ENCODE data around the gene GPR42.
"Not testable (repeated sequence)": the region's sequence is repeated elsewhere in the genome, so short reads cannot be mapped to it uniquely, and the experiment has no call there.

Gene GPR42

GRCh38 chr19:35352448-35353304 lies 18.2 kb upstream of the GPR42 start:
- Histone ChIP-seq H3K27me3 (ENCODE audit: control insufficient read depth, insufficient read depth, low read length, poor library complexity, severe bottlenecking) (peaks cover 25% of the 10 kb centered on the region), H3K27ac (ENCODE audit: insufficient read depth, low read depth, low read length, poor library complexity, severe bottlenecking) (no peak overlapping the region), H3K4me3 (ENCODE audit: insufficient read depth, low read depth, low read length) (no peak overlapping the region), H3K9me3 (ENCODE audit: control insufficient read depth, low read length) (no peaks in the 10 kb centered on the region), H3K36me3 (ENCODE audit: control insufficient read depth, insufficient read depth, low read length) (no peaks in the 10 kb centered on the region), H3K4me1 (ENCODE audit: control insufficient read depth, insufficient read depth, low read length) (no peaks in the 10 kb centered on the region)
- WGBS, 2 experiments, result 46 to 51% methylated on average over 32 of the region's 32 CpGs

DNA sequence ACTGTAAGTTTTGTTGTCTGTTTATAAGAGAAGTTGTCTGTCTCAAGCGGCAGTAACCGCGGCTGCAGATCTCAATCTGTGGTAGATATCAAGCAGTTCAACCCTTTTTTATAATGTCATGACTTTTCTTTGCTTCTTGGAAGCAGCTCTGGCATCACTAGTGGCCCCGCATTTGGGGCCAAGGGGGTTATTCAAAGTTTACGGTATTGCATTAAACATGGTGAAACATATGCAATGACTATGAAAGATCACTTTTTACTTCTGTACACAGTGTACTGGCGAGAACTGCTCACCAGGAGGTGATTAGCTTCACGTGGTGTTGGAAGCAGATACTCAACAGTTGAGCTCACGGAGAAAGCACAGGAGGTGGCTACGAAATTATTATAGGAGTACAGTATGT lies 17.2 kb upstream of the GPR42 start:
- 94% methylated on average over 8 to 9 of the region's 9 CpGs for WGBS, 2 experiments
- Histone ChIP-seq H3K27ac (ENCODE audit: insufficient read depth, low read depth, low read length, poor library complexity, severe bottlenecking) (no peak overlapping the region), H3K9me3 (ENCODE audit: control insufficient read depth, low read length) (no peaks in the 10 kb centered on the region), H3K36me3 (ENCODE audit: control insufficient read depth, insufficient read depth, low read length) (no peaks in the 10 kb centered on the region), H3K4me1 (ENCODE audit: control insufficient read depth, insufficient read depth, low read length) (no peaks in the 10 kb centered on the region), H3K4me3 (ENCODE audit: insufficient read depth, low read depth, low read length) (no peak overlapping the region), H3K27me3 (ENCODE audit: control insufficient read depth, insufficient read depth, low read length, poor library complexity, severe bottlenecking) (peaks cover 18% of the 10 kb centered on the region)

DNA sequence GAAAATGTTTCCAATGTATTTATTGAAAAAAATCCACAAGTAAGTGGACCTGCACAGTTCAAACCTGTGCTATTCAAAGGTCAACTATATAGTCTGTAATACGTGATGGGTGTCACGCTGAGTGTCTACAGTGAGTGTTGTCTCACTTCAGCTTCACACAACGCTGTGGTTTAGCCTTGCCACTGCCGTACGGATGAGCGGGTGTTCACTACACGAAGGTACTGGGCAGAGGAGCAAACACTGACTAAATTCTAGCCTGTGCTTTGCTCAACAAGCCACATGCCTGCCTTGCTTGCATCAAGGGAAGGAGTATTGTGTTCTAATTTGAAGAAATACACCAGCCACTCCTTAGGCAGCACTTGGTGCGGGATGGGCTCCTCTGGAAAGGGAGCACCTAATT lies 16.0 kb upstream of the GPR42 start:
- H3K27me3 ChIP-seq (ENCODE audit: control insufficient read depth, insufficient read depth, low read length, poor library complexity, severe bottlenecking), result peaks cover 8% of the 10 kb centered on the region
- no peaks in the 10 kb centered on the region for H3K9me3 ChIP-seq (ENCODE audit: control insufficient read depth, low read length)
- H3K27ac ChIP-seq (ENCODE audit: insufficient read depth, low read depth, low read length, poor library complexity, severe bottlenecking), result no peak overlapping the region
- H3K36me3 ChIP-seq (ENCODE audit: control insufficient read depth, insufficient read depth, low read length), result no peaks in the 10 kb centered on the region
- no peak overlapping the region for H3K4me3 ChIP-seq (ENCODE audit: insufficient read depth, low read depth, low read length)
- 93 to 95% methylated on average over 8 of the region's 8 CpGs for WGBS, 2 experiments
- no peaks in the 10 kb centered on the region for H3K4me1 ChIP-seq (ENCODE audit: control insufficient read depth, insufficient read depth, low read length)

DNA sequence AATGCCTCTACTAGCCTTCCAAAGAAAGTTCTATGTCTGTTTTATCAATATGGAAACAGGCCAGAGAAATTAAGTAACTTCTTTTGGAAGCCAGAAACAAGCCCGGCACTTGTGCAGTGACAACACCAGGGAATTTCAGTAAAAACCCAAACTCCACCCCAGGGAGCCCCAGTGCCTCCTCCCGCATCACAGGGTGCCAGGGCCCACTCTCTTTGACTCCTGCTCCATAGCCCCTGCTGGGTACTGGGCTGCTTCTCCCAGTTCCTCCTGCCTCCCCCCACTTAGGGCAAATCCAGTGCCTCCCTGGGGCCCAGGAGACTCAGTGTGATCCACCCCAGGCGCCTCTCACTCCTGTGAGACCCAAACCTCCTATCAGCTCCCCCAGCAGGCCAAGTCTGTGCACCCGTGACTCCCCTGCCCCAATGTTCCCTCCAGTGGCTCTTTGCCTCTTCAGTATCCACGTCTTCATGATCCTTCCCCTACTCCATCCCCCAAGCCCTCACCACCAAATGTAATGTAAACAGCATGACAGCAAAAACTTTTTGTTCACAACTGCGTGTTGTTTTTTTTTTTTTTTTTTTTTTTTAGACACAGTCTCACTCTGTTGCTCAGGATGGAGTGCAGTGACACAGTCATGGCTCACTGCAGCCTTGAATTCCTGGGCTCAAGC lies 14.9 kb upstream of the GPR42 start:
- H3K27ac ChIP-seq (ENCODE audit: insufficient read depth, low read depth, low read length, poor library complexity, severe bottlenecking), result no peak overlapping the region
- H3K36me3 ChIP-seq (ENCODE audit: control insufficient read depth, insufficient read depth, low read length), result no peaks in the 10 kb centered on the region
- no peaks in the 10 kb centered on the region for H3K4me1 ChIP-seq (ENCODE audit: control insufficient read depth, insufficient read depth, low read length)
- peaks cover 5% of the 10 kb centered on the region for H3K27me3 ChIP-seq (ENCODE audit: control insufficient read depth, insufficient read depth, low read length, poor library complexity, severe bottlenecking)
- no peak overlapping the region for H3K4me3 ChIP-seq (ENCODE audit: insufficient read depth, low read depth, low read length)
- H3K9me3 ChIP-seq (ENCODE audit: control insufficient read depth, low read length), result no peaks in the 10 kb centered on the region
- WGBS, 2 experiments, result 72 to 77% methylated on average over 6 of the region's 6 CpGs

DNA sequence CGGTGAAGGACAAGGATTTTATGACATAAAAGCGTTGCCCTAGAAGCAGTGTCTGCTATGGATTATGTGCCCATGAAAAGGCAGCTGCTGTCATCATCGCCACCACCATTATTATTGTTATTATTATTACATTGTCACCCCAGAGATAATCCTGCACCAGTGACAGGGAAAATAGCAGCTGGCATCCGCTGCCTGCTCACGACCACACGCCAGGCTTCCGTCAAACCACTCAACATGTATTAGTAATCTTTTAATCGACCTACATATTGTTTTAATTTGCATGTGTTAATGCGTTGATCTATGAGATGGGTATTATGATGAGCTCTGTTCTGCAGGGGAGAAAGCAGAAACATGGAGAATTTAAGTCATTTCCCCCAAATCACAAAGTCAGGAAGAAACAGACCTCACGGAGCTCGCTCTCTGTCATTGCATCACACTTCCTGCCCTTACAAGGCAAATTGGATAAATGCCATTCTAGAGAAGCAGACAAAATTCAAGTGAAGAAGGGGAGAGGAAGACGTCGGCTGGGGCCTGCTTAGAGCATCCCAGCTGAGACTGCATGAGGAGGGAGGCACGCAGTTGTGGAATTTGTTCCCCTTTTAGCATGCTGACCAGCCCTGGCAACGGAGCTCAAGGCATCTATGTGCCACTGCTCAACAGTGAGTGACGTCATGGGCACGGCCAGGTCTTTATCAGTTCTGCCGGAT lies 12.8 kb upstream of the GPR42 start, which contains the start of gene FFAR3:
Gene FFAR3, plus strand, starts transcription at position 594 of the 707 bp plus-strand sequence. CDS start 431 bp downstream, outside the sequence.
- H3K36me3 ChIP-seq (ENCODE audit: control insufficient read depth, insufficient read depth, low read length), result no peaks in the 10 kb centered on the region
- H3K9me3 ChIP-seq (ENCODE audit: control insufficient read depth, low read length), result no peaks in the 10 kb centered on the region
- H3K27me3 ChIP-seq (ENCODE audit: control insufficient read depth, insufficient read depth, low read length, poor library complexity, severe bottlenecking), result no peaks in the 10 kb centered on the region
- WGBS, 2 experiments, result 79 to 88% methylated on average over 15 to 18 of the region's 18 CpGs
- H3K27ac ChIP-seq (ENCODE audit: insufficient read depth, low read depth, low read length, poor library complexity, severe bottlenecking), result no peak within 1 kb of the TSS
- H3K4me3 ChIP-seq (ENCODE audit: insufficient read depth, low read depth, low read length), result no peak within 1 kb of the TSS
- H3K4me1 ChIP-seq (ENCODE audit: control insufficient read depth, insufficient read depth, low read length), result no peaks in the 10 kb centered on the region

DNA sequence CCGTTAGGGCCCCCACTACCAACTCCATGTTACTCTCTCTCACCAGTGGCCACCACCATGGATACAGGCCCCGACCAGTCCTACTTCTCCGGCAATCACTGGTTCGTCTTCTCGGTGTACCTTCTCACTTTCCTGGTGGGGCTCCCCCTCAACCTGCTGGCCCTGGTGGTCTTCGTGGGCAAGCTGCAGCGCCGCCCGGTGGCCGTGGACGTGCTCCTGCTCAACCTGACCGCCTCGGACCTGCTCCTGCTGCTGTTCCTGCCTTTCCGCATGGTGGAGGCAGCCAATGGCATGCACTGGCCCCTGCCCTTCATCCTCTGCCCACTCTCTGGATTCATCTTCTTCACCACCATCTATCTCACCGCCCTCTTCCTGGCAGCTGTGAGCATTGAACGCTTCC lies 12.0 kb upstream of the GPR42 start:
- not testable (repeated sequence) for H3K27ac ChIP-seq (ENCODE audit: insufficient read depth, low read depth, low read length, poor library complexity, severe bottlenecking); H3K27me3 ChIP-seq (ENCODE audit: control insufficient read depth, insufficient read depth, low read length, poor library complexity, severe bottlenecking); H3K9me3 ChIP-seq (ENCODE audit: control insufficient read depth, low read length); H3K4me3 ChIP-seq (ENCODE audit: insufficient read depth, low read depth, low read length); H3K36me3 ChIP-seq (ENCODE audit: control insufficient read depth, insufficient read depth, low read length); H3K4me1 ChIP-seq (ENCODE audit: control insufficient read depth, insufficient read depth, low read length)
- WGBS, 2 experiments, result 74 to 84% methylated on average over 7 to 8 of the region's 16 CpGs

DNA sequence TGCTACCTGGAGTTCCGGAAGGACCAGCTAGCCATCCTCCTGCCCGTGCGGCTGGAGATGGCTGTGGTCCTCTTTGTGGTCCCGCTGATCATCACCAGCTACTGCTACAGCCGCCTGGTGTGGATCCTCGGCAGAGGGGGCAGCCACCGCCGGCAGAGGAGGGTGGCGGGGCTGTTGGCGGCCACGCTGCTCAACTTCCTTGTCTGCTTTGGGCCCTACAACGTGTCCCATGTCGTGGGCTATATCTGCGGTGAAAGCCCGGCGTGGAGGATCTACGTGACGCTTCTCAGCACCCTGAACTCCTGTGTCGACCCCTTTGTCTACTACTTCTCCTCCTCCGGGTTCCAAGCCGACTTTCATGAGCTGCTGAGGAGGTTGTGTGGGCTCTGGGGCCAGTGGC lies 11.5 kb upstream of the GPR42 start:
- H3K36me3 ChIP-seq (ENCODE audit: control insufficient read depth, insufficient read depth, low read length); H3K4me3 ChIP-seq (ENCODE audit: insufficient read depth, low read depth, low read length); H3K4me1 ChIP-seq (ENCODE audit: control insufficient read depth, insufficient read depth, low read length); H3K27ac ChIP-seq (ENCODE audit: insufficient read depth, low read depth, low read length, poor library complexity, severe bottlenecking); H3K9me3 ChIP-seq (ENCODE audit: control insufficient read depth, low read length); H3K27me3 ChIP-seq (ENCODE audit: control insufficient read depth, insufficient read depth, low read length, poor library complexity, severe bottlenecking): not testable (repeated sequence)
- WGBS, 2 experiments, result 91 to 95% methylated on average over 18 of the region's 21 CpGs

DNA sequence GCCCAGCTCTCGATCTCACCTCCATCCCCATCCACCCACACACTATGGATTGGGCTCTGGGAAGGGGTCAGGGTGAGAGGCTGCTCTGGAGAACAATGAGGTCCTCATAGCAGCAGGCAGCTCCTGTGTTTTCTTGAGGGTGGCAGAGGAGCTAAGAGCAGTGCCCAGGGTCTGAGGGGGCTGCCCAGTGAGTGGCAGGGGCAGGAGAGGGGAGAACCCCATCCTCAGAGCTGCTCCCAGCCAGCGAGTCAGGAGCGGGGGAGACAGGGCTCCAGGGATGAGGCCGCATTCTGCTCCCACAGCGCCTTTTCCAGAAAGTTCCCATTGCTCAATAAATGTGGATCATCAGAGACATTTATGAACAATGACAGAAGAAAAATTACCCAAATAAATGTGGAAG lies 10.8 kb upstream of the GPR42 start:
- not testable (repeated sequence) for H3K4me3 ChIP-seq (ENCODE audit: insufficient read depth, low read depth, low read length); H3K27me3 ChIP-seq (ENCODE audit: control insufficient read depth, insufficient read depth, low read length, poor library complexity, severe bottlenecking); H3K27ac ChIP-seq (ENCODE audit: insufficient read depth, low read depth, low read length, poor library complexity, severe bottlenecking); H3K4me1 ChIP-seq (ENCODE audit: control insufficient read depth, insufficient read depth, low read length); H3K9me3 ChIP-seq (ENCODE audit: control insufficient read depth, low read length); H3K36me3 ChIP-seq (ENCODE audit: control insufficient read depth, insufficient read depth, low read length)
- WGBS, 2 experiments, result no CpG with 5 or more reads among the region's 5 CpGs

DNA sequence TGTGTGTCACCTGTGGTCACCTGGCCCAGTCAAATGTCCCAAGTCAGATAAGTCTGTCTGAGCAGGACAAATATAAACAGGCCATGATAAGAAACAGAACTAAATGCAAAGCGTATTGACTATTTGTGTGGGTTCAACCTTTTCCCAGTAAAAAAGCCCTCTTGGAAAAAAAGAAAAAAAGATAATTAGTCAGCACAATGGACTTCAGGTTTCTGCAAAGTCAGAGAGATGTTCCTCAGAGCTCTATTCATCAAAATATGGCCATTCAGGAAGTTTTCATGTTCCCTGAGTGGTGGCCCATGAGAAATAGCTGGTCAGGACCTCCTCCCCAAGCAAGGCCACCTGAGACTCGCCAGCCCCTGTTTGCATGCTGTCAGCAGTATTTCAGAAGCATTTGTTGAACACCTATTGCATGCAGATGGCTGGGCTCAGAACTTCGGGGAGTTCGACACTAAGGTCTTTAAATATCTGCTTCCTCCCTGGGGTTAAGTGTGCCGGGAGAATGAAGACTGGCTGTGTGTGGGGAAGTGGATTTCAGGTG lies 9.9 kb upstream of the GPR42 start:
- H3K4me1 ChIP-seq (ENCODE audit: control insufficient read depth, insufficient read depth, low read length), result no peaks in the 10 kb centered on the region
- H3K27me3 ChIP-seq (ENCODE audit: control insufficient read depth, insufficient read depth, low read length, poor library complexity, severe bottlenecking), result no peaks in the 10 kb centered on the region
- no peak overlapping the region for H3K27ac ChIP-seq (ENCODE audit: insufficient read depth, low read depth, low read length, poor library complexity, severe bottlenecking)
- H3K36me3 ChIP-seq (ENCODE audit: control insufficient read depth, insufficient read depth, low read length), result no peaks in the 10 kb centered on the region
- 93% methylated on average over 5 of the region's 5 CpGs for WGBS, 2 experiments
- H3K9me3 ChIP-seq (ENCODE audit: control insufficient read depth, low read length), result no peaks in the 10 kb centered on the region
- H3K4me3 ChIP-seq (ENCODE audit: insufficient read depth, low read depth, low read length), result no peak overlapping the region

Measured in ectodermal cell (in vitro differentiated cells).